DND-41 (cell line): Measurements from ENCODE around the gene NPM1.
"Not testable (repeated sequence)": the region's sequence is repeated elsewhere in the genome, so short reads cannot be mapped to it uniquely, and the experiment has no call there.

Source experiments
- CTCF ChIP-seq: IDR thresholded peaks from 2 replicates; pipeline ENCODE4 v1.5.1; 2012; ENCODE audit warnings: borderline replicate concordance, low read length, moderate library complexity, mild to moderate bottlenecking; ENCODE audit not compliant: poor library complexity, severe bottlenecking; ENCODE audit errors: extremely low read depth
- EZH2 ChIP-seq: IDR thresholded peaks from 3 replicates; pipeline ENCODE4 v1.6.1; 2012; ENCODE audit warnings: borderline replicate concordance, low read depth, mild to moderate bottlenecking, moderate library complexity, low read length, inconsistent platforms; ENCODE audit not compliant: severe bottlenecking

DNA sequence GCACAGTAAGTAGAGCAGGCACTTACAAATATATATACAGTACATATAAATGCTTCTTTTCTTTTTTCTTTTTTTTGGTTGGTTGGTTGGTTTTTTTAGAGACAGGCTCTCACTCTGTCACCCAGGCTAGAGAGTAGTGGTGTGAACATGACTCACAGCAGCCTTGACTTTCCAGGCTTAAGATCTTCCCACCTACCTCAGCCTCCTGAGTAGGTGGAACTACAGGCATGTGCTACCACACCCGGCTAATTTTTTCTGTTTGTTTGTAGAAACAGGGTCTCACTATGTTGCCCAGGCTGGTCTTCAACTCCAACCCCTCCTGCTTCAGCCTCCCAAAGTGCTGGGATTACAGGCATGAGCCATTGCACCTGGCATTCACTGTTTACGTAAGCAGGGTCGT lies 2.6 kb upstream of the NPM1 start:
- not testable (repeated sequence) for TF ChIP-seq CTCF, EZH2
